ENCODE results near the gene CPLX3. TPM values are rescaled to one million over a fixed set of nuclear protein-coding genes. Genes with fewer than 3 reads are reported as not detected.
A peak's percentile ranks its signal among the peaks of the same experiment; 100 is the strongest.

CPLX3 gene
- total RNA-seq, 1 donor: not detected

- no peak for DNase-seq (ENCODE audit: low read depth)
- H3K4me3 ChIP-seq (ENCODE audit: low read depth, low read length): peak overlapping the region; percentile 61
- TF ChIP-seq CTCF (IDR thresholded peaks at IDR 0.05; ENCODE audit: insufficient read depth, low read length): no peak
Observed at GRCh38 chr15:74780523-74781430, 45.6 kb upstream of the CPLX3 start.

- DNase-seq (ENCODE audit: low read depth): peak; percentile 53
- peak within 1 kb of the TSS; percentile 92 for H3K4me3 ChIP-seq (ENCODE audit: low read depth, low read length)
- peak; percentile 56 for TF ChIP-seq CTCF (IDR thresholded peaks at IDR 0.05; ENCODE audit: insufficient read depth, low read length)
Observed at GRCh38 chr15:74781431-74782258, 44.8 kb upstream of the CPLX3 start, which contains the start of gene CSK. TSS of gene CSK (plus strand) at chr15:74782080. CDS start at chr15:74798298, 16,218 bp downstream.

- H3K4me3 ChIP-seq (ENCODE audit: low read depth, low read length): peak overlapping the region; percentile 92
- no peak for DNase-seq (ENCODE audit: low read depth)
- TF ChIP-seq CTCF (IDR thresholded peaks at IDR 0.05; ENCODE audit: insufficient read depth, low read length): no peak
Observed at GRCh38 chr15:74782259-74783071, 44.0 kb upstream of the CPLX3 start.

- no peak for DNase-seq (ENCODE audit: low read depth)
- TF ChIP-seq CTCF (IDR thresholded peaks at IDR 0.05; ENCODE audit: insufficient read depth, low read length): no peak
- peak overlapping the region; percentile 92 for H3K4me3 ChIP-seq (ENCODE audit: low read depth, low read length)
Observed at GRCh38 chr15:74783072-74783807, 43.2 kb upstream of the CPLX3 start.

- no peak for DNase-seq (ENCODE audit: low read depth)
Observed at GRCh38 chr15:74783808-74784175, 42.6 kb upstream of the CPLX3 start.

More at GRCh38 chr15:74783808-74784175, 42.6 kb upstream of the CPLX3 start:
- peak overlapping the region; percentile 92 for H3K4me3 ChIP-seq (ENCODE audit: low read depth, low read length)
- TF ChIP-seq CTCF (IDR thresholded peaks at IDR 0.05; ENCODE audit: insufficient read depth, low read length): no peak
